Right ventricle myocardium inferior (tissue), 1 donor: ENCODE results near the gene MS4A4E. TPM values are rescaled to one million over a fixed set of nuclear protein-coding genes. Genes with fewer than 3 reads are reported as not detected.
"Not testable (repeated sequence)": the region's sequence is repeated elsewhere in the genome, so short reads cannot be mapped to it uniquely, and the experiment has no call there.

Source experiments
- ATAC-seq: fragments of 200-7000 bp; cut with Tn5 transposase; one replicate; pipeline ENCODE4 v1.9.1; 2020; ENCODE audit warnings: mild to moderate bottlenecking, moderate library complexity
- DNase-seq: peaks from one replicate; pipeline ENCODE4 v3.0.0; 2021; ENCODE audit errors: missing footprints
- intact Hi-C: fragments of 100-400 bp; cut with DNase I; formaldehyde crosslinking; loops from one replicate; pipeline ENCODE4 v1.11.0; 2022
- total RNA-seq: library from RNA; stranded (reverse); fragmentation: NEBNext Ultra II Directional; extraction: Animal tissue kit (Norgen Biotek cat#: 25700); gene quantifications from one replicate; pipeline ENCODE4 v1.2.1, GENCODE V29; 2021
- donor health status: DM: no; HTN: yes; CAD: no; lungs with severe emphysema.

The MS4A4E gene
- total RNA-seq, 1 donor from 2014 or later = 1.3 TPM

DNA sequence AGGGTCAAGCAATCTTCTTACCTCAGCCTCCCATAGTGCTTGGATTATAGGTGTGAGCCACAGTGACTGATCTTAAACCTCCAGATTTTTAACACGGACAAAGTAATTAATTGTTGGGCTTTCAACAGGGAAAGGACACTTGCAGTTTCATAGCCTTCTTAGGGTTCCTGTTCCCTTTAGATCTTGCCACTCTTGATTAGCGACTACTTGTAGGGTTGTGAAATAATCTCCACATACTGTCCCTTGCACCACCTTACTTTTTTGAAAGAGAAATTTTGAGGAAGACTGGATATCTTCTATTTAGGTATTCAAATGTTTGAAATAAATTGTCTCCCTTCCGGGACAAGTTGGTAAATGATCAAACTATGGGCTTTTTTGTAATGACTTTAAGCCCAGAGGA, 7.6 kb downstream of the MS4A4E start:
- DNase-seq (no peak), ATAC-seq (no peak)
- intact Hi-C loops = no loop called here

DNA sequence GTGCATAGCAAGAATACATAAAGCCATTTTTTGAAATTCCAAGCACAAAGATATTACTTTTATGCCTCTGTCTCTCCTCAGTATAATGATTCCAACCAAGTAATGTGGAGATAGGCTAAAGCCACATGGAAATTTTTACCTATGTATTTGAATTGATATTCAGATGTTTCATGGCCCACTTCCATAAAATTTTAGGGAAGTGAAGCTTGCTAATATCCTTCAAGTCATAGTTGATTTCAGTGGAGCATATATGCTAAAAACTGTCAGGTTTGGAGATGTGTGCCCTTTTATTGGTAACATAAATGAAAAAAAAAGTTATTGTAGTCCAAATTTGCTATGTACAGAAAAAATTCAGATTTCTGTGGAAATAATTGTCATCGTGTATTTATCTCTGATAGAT, 12.3 kb downstream of the MS4A4E start:
- DNase-seq = no peak
- no peak for ATAC-seq
- intact Hi-C loops = no loop called here

DNA sequence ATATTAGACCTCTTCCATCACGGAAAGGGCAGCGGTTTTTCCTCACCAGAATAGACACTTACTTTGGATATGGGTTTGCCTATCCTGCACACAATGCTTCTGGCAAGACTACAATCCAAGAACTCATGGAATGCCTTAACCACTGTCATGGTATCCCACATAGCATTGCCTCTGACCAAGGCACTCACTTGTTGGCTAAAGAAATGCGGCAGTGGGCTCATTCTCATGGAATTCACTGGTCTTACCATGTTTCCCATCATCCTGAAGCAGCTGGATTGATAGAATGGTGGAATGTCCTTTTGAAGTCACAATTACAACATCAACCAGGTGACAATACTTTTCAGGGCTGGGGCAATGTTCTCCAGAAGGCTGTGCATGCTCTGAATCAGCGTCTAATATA, 20.8 kb downstream of the MS4A4E start:
- no peak for ATAC-seq
- intact Hi-C loops = no loop called here

DNA sequence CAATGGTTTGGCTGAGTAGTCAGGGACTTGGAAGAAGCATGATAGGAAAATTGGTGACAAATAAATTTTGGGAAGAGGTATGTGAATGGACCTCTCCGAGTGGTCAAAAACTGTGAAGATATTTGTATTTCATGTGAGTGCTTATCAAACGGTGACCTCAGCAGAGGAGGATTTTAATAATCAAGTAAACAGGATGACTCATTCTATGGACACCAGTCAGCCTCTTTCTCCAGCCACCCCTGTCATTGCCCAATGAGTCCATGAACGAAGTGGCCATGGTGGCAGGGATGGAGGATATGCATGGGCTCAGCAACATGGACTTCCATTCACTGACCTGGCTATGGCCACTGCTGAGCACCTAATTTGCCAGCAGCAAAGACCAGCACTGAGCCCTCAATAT, 21.2 kb downstream of the MS4A4E start:
- intact Hi-C loops = no loop called here
- DNase-seq = no peak
- no peak for ATAC-seq

More for the DNA sequence above, 20.8 kb downstream of the MS4A4E start:
- DNase-seq = no peak

DNA sequence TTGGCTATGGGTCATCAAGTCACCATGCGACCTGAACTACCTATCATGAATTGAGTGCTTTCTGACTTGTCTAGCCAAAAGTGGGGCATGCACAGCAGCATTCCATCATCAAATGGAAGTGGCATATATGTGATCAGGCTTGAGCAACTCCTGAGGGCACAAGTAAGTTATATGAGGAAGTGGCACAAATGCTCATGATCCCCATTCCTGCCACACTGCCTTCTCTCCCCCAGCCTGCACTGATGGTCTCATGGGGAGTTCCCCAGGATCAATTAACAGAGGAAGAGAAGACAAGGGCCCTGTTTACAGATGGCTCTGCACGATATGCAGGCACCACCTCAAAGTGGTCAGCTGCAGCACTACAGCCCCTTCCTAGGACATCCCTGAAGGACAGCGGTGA, 21.8 kb downstream of the MS4A4E start:
- intact Hi-C loops = no loop called here
- DNase-seq (no peak), ATAC-seq (no peak)

DNA sequence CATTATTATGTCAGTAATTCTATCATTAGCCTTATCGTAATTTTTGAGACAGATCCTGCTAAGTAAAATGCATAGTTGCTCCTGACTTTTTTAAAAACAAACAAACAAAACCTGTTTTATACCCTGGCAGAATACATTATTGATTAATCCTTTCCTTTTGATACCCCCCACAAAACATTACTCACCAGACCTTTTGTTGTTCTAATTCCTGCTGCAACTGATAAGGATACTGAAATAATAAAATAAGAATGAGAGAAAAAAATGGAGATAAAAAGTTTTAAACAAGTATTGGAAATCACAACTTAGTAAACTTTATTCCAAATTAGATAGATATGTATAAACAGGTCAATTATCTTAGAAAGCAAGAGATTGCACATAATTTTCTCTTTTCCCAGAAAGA, 28.6 kb downstream of the MS4A4E start:
- ATAC-seq = no peak
- intact Hi-C loops = no loop called here
- no peak for DNase-seq

DNA sequence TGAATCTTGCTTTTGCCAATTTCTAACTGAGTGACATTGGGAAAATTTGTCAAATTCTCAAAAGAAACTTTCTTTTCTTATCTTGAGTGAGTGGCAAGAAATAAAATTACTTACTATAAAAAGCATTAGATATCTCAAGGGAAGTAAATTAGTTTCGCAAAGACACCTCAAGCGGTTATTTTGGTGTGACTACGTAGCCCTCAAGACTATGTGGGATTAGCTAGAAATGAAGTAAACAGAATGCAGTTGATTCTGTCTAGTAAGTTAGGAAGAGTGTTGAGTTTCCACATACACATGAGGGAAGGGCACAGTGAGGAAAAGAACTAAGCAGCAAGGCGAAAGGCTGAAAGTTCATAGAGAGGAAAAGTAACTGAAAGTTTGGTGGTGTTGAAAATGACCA, 31.7 kb downstream of the MS4A4E start:
- ATAC-seq (no peak), DNase-seq (no peak)
- intact Hi-C loops = no loop called here

DNA sequence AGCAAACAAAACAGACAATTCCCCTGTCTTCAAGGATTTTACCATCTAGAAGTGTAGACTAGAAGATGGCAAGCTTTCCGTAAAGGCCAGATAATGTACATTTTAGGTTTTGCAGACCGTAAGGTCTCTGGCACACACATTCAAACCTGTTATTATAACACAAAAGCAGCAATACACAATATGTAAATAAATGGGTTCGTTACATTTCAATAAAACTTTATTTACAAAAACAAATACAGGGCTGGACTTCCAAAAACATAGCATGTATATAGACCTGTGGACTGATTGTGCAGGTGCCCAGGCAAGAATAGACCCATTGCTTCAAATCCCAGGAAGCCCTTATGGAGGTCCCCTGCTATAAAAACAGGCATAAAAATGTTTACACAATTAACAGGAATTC, 33.0 kb downstream of the MS4A4E start:
- intact Hi-C loops = no loop called here

DNA sequence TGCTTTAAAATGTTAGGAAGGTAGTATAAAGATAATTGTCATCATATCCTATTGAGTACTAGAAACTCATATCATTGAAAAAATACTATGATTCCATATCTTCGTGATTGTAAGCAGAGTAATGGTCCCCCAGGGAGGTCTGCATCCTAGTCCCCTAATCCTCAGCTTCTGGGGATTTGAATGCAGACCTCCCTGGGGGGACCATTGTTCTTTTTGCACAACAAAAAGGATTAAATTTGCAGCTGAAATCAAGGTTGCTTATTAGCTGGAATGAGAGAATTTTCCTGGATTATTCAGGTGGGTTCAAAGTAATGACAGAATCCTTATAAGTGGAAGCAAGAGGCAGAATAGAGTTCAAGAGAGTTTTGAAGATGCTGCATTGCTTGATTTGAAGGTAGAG, 34.0 kb downstream of the MS4A4E start:
- ATAC-seq (no peak), DNase-seq (no peak)
- intact Hi-C loops = no loop called here

More for the DNA sequence above, 33.0 kb downstream of the MS4A4E start:
- no peak for DNase-seq
- no peak for ATAC-seq

DNA sequence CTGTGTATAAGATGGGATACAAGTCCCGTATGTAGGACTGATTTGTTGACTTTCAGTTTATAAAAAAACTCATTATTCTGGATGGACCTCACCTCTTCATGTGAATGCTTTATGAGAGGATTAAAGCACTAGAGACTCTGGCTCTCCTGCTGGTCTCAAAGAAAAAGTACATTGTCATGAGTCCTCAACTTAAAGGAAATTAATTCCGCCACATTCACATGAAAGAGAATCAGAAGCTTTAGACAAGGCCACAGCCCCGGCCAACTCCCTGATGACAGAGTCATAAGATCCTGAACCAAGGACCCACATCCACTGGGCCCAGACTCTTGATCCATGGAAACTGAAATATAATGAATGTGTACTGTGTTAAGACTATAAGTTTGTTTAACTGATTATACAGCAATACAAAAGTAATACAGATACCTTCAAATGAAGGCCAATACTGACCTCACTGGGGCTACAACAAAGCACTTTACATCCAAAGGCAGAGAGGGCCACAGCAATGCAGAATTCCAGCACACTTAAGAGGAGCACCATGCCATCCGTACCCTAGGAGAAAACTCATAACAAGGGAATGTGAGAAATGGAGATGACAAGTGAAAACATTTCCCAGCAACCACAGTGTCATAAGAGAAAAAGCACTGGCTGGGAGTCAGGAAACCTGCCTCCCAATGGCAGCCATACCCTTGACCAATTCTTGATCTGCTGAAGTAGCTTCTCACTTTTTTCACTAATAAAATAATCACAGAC, 34.6 kb downstream of the MS4A4E start:
- ATAC-seq (no peak), DNase-seq (no peak)
- intact Hi-C loops = no loop called here

DNA sequence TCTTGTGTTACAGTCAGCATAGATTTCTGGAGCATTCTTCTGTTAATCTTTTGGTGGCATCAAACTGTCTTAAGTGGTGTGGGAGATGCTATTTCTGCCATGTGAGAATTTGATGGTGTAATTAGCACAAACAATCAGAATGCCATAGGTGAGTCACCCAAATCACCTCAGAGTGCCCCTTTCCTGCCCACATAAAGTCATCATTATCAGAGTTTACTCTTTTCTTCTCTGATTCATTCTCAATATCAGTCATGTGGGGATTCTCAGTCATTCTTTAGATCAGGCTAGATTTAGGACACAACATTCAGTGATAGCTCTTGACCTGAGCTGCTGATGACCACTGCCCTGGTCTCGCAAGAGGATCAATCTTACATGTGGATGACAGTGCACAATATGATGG, 36.3 kb downstream of the MS4A4E start:
- DNase-seq = no peak
- ATAC-seq = no peak
- intact Hi-C loops = no loop called here

DNA sequence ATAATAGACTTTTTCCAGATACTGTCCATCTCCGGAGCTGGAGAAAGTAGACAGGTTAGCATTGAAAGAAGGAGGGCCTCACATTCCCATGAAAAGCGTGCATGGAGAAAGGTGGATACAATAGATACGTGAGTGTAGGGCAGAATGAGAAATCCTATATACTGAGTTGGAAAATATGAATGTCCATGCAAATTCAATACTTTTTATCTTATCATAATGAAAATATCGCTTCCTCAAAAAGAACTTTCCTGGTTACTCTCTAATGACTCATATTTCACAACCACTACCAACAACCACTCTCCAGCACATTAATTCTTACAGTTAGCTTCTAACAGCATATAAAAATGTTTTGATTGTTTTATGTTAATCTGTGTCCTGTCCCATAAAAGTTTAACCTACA, 38.0 kb downstream of the MS4A4E start:
- intact Hi-C loops = no loop called here
- ATAC-seq (no peak), DNase-seq (no peak)

DNA sequence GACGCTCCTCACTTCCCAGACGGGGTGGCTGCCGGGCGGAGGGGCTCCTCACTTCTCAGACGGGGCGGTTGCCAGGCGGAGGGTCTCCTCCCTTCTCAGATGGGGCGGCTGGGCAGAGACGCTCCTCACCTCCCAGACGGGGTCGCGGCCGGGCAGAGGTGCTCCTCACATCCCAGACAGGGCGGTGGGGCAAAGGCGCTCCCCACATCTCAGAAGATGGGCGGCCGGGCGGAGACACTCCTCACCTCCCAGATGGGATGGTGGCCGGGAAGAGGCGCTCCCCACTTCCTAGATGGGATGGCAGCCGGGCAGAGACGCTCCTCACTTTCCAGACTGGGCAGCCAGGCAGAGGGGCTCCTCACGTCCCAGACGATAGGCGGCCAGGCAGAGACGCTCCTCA, 41.6 kb downstream of the MS4A4E start:
- ATAC-seq, intact Hi-C loops, DNase-seq: not testable (repeated sequence)

DNA sequence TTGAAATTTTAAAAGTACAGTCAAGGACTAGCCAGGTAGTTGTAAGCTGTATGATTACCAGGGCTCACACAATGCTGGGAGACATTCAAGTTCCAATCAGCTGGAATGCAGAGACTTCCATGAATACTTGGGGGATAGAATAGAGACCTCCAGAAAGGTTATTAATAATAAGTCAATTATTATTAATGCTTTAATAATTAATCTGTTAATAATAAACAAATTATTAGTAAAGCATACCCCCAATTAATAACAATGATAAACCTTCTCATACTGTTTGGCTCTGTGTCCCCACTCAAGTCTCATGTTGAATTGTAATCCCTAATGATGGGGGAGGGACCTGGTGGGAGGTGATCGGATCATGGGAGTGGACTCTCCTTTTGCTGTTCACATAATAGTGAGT, 45.5 kb downstream of the MS4A4E start:
- intact Hi-C loops = no loop called here
- ATAC-seq (no peak), DNase-seq (no peak)

DNA sequence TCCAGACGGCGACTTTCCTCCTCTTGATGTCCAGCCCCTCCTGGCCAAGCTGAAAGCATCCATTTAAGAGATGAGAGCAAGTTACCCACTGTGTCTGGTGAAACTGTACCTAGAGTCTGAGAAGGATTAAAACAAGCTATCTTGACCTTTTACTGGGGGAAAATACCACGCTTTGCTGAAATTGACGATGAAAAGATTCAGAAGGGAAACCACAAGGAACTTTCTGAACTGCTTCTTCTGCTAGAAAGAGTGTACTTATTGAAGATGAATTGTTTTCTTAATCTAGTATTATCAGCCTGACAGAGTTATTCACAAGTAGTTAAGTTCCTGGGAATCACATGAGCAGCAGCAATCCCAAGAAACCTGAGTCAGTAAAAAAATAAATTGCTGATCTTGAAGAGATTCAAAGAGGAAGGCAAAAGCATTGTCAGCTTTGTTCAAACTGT, 47.0 kb downstream of the MS4A4E start:
- ATAC-seq = no peak
- intact Hi-C loops = no loop called here
- no peak for DNase-seq

DNA sequence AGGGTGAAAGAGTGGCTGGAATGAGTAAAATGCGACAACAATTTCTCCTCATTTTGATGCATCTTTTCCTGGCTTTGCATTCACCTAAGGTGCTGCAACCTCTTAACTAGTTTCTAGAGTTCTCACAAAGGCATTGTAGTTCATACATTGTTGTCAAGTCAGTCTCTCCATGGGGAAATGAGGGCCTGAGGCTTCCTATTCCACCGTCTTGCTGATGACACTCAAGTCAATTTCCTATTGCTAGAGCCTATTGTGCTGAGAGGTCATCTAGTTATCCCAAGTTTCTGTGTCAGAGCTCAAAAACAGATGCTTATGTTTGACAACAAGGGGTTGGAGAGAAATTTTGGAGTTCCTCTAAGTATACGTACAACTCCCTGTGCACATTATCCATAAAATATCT, 48.4 kb downstream of the MS4A4E start:
- DNase-seq (no peak), ATAC-seq (no peak)
- intact Hi-C loops = loop anchor here (5.0 kb wide), 1 partner anchor 372 kb away; no protein-coding TSS in a partner anchor

DNA sequence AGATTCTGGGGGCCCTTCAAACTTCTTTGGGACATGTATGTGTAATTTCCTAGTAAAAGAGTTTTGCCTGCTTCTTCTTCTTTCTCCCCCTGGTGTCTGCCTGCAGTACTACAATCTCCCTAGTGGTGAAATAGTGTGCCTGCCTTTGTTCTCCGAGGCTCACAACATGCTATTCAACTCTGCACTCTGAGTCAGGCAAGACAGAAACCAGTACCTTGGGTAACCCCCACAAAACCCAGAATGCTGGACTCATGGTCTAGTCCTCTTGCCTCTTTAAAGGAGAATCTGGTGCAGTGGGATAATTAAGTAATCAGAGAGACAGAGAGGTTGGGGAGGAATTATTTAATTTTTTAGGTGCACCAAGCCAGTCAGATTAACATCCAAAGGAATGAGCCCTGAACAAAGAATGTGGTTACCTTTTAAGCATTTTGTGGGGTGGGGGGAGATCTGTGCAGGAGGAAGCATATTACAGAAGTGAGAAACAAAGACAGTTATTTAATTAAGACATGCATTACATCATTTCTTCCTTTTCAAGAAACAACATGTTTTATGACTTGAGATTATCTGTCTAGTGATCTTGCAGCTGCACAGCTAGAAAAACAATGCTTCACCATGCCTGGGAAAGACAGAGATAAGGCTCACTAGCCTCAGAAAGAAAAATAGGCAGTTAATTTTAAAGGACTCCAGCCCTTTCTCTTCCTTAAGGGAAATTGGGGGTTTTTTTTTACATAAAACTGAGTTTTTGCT, 49.1 kb downstream of the MS4A4E start:
- DNase-seq (no peak), ATAC-seq (peak; percentile 63)
- intact Hi-C loops = loop anchor here (5.0 kb wide), 1 partner anchor 372 kb away; no protein-coding TSS in a partner anchor

DNA sequence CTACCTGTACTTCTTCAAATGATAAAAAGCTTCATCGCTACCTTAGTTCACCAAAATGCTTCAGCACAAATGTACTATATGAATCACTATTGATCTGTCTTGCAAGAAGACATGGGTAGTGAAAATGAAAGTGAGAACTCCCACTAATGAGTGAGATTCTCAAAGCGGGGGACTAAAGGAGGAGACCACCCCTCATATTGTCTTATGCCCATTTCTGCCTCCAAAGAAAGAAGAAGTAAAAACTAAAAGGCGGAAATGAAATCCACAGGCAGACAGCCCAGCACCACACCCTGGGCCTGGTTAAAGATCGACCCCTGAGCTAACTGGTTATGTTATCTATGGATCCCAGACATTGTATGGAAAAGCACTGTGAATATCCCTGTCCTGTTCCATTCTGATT, 50.4 kb downstream of the MS4A4E start:
- DNase-seq, ATAC-seq: not testable (repeated sequence)
- intact Hi-C loops = loop anchor here (5.0 kb wide), 1 partner anchor 370 kb away; no protein-coding TSS in a partner anchor

DNA sequence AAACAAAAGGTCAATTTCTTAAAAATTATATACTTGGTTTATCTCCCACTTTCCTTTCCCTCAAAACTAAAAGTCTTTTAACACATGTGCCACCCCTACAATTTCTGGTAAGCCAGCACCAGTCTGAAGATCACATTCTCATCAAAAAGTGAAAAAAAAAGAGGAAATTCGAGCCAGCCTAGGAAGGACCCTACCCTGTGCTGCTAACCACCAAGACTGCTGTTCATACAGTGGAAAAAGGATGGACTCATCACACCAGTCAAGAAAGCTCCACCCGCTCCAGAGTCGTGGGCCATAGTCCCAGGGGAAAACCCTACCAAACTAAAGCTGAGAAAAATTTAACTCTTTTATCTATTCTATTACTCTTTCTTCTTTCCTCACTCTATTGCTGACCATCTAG, 54.5 kb downstream of the MS4A4E start:
- ATAC-seq = peak; percentile 20
- intact Hi-C loops, DNase-seq: not testable (repeated sequence)

DNA sequence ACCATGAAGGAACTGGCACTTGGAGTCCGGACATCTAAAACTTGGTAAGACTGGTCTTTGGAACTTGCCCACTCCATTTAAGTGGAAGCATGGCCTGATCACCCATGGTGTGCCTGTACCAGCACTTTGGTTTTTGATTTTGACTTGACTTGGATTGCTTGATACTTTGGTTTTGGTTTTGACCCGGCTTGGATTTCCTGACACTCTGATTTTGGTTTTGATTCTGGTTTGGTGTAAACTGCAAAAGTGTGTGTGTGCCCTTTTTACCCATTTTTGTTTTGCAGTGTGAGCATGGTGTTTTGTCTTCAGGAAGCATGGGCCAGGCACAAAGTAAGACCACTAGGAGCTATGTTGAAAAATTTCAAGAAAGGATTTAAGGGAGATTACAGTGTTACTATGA, 56.8 kb downstream of the MS4A4E start:
- ATAC-seq, intact Hi-C loops, DNase-seq: not testable (repeated sequence)
